ENCODE results near the gene CRLF2. TPM values are rescaled to one million over a fixed set of nuclear protein-coding genes. Genes with fewer than 3 reads are reported as not detected.

Gene CRLF2
- total and polyA plus RNA-seq, 10 of the 15 experiments (the other 5 are each of a cell fraction or from before 2014, with no cell fraction given): 2.7 to 7.2 (median 4.5) TPM

- TF ChIP-seq POLR2AphosphoS5 (IDR thresholded peaks at IDR 0.05; ENCODE audit: low read length): no peak
- no peak for TF ChIP-seq STAT1 (conservative IDR thresholded peaks at IDR 0.05)
- TF ChIP-seq ZNF217 (IDR thresholded peaks at IDR 0.05): no peak
- no peak for TF ChIP-seq MYB (IDR thresholded peaks at IDR 0.05; ENCODE audit: borderline replicate concordance, low read depth, low read length)
- peak; percentile 94 for TF ChIP-seq RUNX3 (IDR thresholded peaks at IDR 0.05; ENCODE audit: low read length)
- TF ChIP-seq MYC (IDR thresholded peaks at IDR 0.05; ENCODE audit: insufficient read depth, insufficient read length, insufficient replicate concordance, low read length, severe bottlenecking): no peak
- TF ChIP-seq SMAD5 (IDR thresholded peaks at IDR 0.05; ENCODE audit: low read depth): no peak
- TF ChIP-seq PBX3 (IDR thresholded peaks at IDR 0.05; ENCODE audit: insufficient replicate concordance, low read depth, low read length): no peak
- TF ChIP-seq YY1 (IDR thresholded peaks at IDR 0.05; ENCODE audit: low read depth, low read length): no peak
- no peak for TF ChIP-seq ZBTB11 (CRISPR knock-in tag; IDR thresholded peaks at IDR 0.05)
- TF ChIP-seq EED (IDR thresholded peaks at IDR 0.05; ENCODE audit: low read depth): peak; percentile 87
- no peak for TF ChIP-seq HDAC2 (IDR thresholded peaks at IDR 0.05)
- no peak for TF ChIP-seq REST (IDR thresholded peaks at IDR 0.05; ENCODE audit: low read depth, low read length)
- TF ChIP-seq IRF4 (IDR thresholded peaks at IDR 0.05; ENCODE audit: low read depth, low read length): no peak
- no peak for TF ChIP-seq TAF1 (IDR thresholded peaks at IDR 0.05; ENCODE audit: borderline replicate concordance, low read depth, low read length)
- no peak for TF ChIP-seq TCF7 (IDR thresholded peaks at IDR 0.05; ENCODE audit: borderline replicate concordance)
- TF ChIP-seq NRF1 (conservative IDR thresholded peaks at IDR 0.05; ENCODE audit: low read depth, low read length): no peak
- no peak for TF ChIP-seq NR2F1 (conservative IDR thresholded peaks at IDR 0.05)
- no peak for TF ChIP-seq CBX5 (IDR thresholded peaks at IDR 0.05; ENCODE audit: low read depth)
- no peak for TF ChIP-seq SIN3A (IDR thresholded peaks at IDR 0.05; ENCODE audit: low read depth, low read length)
- TF ChIP-seq RBBP5 (conservative IDR thresholded peaks at IDR 0.05): no peak
- TF ChIP-seq BMI1 (IDR thresholded peaks at IDR 0.05; ENCODE audit: borderline replicate concordance): no peak
- TF ChIP-seq CBFB (IDR thresholded peaks at IDR 0.05; ENCODE audit: low read depth): 0 out of 2 replicates have a peak, but pooled peaks have one; percentile 59
- TF ChIP-seq FOXM1 (IDR thresholded peaks at IDR 0.05; ENCODE audit: low read depth, low read length): peak; percentile 58; the same call in 1 of the 2 replicates
Observed at GRCh38 chrX:1215123-1215823, 2.8 kb upstream of the CRLF2 start (continued).

Data from GM12878 (cell line).